GM19468 (cell line): ENCODE measurements around the gene ABCB6.
"Not testable (repeated sequence)": the region's sequence is repeated elsewhere in the genome, so short reads cannot be mapped to it uniquely, and the experiment has no call there.

Source experiments
- ATAC-seq: cut with Tn5 transposase; IDR thresholded peaks from one replicate; pipeline ENCODE4 v1.9.1; 2021; ENCODE audit warnings: mild to moderate bottlenecking, moderate library complexity, moderate number of reproducible peaks; ENCODE audit not compliant: unreplicated experiment; ENCODE audit errors: extremely low read depth

The ABCB6 gene

DNA sequence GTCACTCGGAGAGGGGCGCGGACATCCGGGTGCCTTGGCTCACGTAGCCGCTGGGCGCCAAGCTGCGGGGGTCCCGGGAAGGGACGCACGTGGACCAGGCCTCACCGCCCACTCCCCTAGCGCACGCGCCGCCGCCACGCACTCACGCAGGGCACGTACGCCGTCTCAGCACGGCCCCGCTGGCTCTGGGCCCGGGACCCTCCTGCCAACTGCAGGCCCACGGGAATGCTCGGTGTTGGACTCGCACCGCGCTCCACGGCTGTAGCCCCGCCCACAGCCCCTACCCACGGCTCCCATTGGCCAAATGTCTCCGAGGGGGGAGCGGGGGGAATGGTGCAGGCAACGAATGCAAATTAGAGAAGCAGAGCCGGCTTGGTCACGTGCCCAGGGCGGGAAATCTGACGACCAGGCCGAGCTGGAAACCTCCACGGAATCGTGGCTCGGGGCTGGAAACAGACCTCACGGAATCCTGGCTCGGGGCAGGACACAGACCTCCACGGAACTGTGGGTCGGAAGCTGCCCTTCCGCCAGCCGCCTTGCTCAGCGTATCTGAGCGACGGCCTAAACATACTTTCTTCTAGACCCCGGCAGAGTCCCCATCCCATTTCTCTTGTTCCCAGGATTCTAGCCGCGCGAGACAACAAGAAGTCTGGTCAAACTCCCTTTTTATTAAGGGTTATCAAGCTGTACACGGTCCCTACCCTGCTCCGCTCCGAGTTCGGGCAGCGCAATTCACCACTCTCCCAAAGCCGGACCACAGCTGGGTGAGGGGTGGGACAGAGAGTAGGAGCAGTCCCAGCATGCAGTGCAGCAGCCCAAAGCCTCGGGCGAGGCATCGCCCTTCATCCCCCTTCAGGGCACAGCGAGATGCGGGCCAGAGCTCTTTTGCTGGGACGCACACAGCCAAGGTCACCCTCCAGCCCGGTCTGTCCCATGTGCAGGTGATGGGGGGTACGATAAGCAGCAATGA, at the start of gene ABCB6:
Gene ABCB6, minus strand, starts transcription at position 227 of the 970 bp plus-strand sequence. CDS start 285 bp downstream, outside the sequence.
- peak; percentile 32 for ATAC-seq

- no peak for ATAC-seq
These were observed 49.5 kb upstream of the ABCB6 start for GRCh38 chr2:219268294-219268693.

DNA sequence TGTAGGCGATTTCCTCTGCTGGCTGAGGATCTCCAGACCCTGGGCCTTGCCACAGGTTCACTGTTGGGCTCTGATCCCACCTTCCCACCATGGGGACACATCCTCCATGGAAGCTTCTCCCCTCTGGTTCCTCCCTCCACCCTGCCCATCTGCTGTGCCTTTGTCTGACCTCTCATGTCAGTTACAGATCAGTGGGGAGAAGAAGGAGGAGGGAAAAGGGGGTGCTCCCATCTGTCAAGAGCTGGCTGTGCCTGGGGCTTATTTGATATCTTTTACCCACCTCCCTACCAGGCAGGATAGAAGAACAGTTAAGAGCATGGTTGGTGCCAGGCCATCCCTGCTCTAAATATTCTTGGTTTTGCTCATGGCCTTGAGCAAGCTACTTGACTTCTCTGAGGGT, 48.1 kb upstream of the ABCB6 start:
- ATAC-seq: no peak

DNA sequence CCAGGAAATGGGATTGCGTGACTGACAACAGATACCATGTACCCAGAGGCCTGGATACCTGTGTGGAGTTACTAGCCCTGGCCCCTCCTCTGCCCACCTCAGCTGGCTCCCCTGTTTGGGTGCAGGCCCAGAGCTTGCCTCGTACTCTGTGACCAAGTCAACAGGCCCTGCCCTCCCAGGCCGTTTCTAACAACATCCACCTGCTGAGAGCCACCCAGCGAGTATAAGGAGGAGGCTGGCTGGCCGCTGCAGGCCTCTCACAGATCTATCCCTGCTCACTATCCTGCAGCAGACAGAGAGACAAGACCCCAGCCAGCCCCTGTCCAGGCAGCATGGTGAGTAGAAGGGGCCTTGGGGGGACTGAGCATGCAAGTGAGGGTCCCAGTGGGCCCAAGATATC, 47.5 kb upstream of the ABCB6 start:
- no peak for ATAC-seq

DNA sequence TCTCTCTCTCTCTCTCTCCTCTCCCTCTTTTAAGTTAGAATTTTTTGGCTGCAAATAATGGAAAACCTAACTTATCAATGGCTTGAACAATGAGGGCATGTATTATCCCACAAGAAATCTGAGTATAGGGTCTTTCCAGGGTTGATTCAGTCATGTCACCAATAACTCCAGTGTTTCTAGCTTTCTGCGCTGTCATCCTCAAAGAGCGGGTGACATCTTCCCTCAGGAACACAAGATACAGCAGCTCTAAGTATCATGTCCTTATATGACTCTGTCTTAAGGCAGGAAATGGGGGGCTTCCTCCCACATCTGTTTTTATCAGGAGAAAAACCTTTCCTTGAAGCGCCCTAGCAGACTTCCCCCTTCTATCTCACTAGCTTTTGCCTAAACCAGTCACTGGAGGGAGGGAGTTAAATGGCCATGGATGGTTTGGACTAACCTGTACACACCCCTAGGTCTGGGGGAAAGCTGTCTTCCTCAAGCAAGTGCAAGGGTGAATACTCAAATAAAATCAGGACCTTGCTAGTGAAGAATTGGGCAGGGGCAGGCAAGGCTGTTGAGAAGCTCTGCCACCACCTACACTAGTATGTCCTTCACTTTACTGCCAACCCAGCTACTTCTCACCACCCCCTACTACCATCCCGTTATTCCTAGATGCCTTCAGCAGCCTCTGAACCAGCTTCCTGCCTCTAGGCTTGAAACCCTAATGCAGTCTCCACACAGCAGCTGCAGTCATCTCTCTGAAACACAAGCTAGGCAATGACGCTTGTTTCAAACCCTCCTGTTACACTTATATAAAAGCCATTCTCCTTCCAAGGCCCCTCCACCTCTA, 42.5 kb upstream of the ABCB6 start:
- ATAC-seq: no peak

GRCh38 chr2:219258942-219259341, 40.2 kb upstream of the ABCB6 start:
- ATAC-seq: not testable (repeated sequence)

- no peak for ATAC-seq
These were observed 35.9 kb upstream of the ABCB6 start for GRCh38 chr2:219254590-219255201.

- ATAC-seq: peak; percentile 23
These were observed 35.2 kb upstream of the ABCB6 start, which contains the start of gene TUBA4A for GRCh38 chr2:219253753-219254589. Gene TUBA4A (minus strand): TSS chr2:219253918. CDS start chr2:219253858, 60 bp downstream.

DNA sequence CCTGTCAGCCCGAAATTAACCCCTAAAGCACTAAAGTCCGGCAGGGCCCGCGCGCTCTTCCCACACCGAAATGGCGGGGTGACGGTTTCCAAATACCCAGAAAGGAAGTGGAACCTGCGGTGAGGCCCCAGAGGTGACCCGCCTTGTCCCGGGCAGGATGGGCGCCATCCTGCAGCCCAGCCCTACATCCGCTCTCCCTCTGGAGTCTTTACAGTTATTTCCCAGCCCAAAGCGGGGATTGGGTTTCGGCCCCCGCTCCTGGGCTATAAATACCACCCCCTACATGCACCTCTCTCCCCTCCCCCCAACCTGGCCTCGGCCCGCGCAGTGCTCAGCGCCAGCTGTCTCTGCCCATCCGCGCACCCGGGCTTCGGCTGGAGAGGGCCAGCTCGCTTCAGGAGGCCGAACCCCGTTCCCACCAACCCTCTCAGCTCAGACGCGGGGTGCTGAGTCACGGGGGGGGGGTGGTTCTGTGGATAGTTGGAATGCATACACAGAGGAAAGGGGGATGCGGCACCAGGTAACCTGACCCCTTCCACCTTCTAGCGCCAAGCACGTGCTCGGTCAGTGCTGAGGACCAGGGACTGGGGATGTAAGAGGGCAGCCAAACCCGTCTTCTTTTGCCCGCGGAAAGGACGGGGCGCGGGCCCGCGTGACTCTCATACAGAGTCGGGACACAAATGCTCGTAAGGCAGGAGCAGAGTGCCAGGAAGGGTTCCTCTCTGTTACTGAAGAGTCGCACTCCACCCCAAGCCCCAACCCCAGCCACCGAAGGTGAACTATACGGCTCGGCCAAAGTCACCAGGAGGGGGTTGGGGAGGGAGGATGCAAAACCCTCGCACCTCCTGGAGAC, 34.4 kb upstream of the ABCB6 start, which contains the start of gene TUBA4B:
Gene TUBA4B, plus strand, starts transcription at position 344 of the 853 bp plus-strand sequence. Its CDS starts 165 bp downstream, at position 509.
- ATAC-seq: no peak

DNA sequence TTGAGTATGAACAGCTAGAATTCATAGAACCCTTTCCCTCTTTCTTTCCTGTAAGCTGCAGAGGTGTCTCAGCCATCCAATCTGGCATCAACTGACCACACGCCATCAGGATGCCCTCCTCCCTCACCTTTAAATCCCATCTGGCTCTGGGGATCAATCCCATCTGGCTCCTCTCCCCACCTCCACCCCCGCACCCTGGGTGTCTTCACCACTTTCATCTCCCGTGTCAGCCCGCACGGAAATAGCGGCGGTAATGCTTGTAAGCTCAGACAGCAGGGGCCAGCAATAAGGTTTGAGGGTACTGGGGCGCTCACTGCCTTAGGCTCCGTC, 33.8 kb upstream of the ABCB6 start:
- no peak for ATAC-seq

DNA sequence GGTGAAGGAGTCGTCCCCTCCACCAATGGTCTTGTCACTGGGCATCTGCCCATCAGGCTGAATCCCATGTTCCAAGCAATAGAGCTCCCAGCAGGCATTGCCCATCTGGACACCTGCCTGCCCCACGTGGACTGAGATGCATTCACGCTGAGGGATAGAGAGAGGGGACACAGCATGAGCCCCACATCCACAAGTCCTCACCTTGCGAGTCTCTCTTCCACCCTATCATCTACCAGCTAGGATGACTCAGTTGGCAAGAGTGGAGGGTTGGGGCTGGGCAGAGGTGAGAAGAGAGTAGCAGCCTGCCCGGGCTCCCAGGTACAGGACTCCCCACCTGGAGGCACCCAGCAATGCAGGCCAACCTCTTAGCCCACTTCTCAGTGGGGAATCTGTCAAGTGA, 33.3 kb upstream of the ABCB6 start:
- ATAC-seq: no peak

GRCh38 chr2:219251656-219252055, 32.9 kb upstream of the ABCB6 start:
- no peak for ATAC-seq

DNA sequence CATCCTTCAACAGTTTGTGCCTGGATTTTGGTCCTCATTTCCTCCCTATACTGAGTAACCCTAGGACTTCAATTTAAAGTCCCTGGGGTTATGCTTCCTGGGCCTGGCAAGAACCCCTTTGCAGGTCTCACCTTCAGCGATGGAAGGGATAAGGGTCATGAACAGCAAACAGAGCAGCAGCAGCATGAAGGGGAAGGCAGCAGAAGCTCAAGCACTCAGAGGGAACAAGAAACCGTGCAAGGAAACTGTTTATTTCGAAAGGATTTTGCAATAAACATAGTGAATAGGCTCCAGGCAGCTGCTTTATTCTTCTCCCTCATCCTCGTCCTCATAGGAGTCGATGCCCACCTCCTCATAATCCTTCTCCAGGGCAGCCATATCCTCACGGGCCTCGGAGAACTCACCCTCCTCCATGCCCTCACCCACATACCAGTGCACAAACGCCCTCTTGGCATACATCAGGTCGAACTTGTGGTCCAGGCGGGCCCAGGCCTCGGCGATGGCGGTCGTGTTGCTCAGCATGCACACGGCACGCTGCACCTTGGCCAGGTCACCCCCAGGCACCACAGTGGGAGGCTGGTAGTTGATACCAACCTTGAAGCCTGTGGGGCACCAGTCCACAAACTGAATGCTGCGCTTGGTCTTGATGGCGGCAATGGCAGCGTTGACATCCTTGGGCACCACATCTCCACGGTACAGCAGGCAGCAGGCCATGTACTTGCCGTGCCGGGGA, 31.5 kb upstream of the ABCB6 start:
- ATAC-seq: no peak

DNA sequence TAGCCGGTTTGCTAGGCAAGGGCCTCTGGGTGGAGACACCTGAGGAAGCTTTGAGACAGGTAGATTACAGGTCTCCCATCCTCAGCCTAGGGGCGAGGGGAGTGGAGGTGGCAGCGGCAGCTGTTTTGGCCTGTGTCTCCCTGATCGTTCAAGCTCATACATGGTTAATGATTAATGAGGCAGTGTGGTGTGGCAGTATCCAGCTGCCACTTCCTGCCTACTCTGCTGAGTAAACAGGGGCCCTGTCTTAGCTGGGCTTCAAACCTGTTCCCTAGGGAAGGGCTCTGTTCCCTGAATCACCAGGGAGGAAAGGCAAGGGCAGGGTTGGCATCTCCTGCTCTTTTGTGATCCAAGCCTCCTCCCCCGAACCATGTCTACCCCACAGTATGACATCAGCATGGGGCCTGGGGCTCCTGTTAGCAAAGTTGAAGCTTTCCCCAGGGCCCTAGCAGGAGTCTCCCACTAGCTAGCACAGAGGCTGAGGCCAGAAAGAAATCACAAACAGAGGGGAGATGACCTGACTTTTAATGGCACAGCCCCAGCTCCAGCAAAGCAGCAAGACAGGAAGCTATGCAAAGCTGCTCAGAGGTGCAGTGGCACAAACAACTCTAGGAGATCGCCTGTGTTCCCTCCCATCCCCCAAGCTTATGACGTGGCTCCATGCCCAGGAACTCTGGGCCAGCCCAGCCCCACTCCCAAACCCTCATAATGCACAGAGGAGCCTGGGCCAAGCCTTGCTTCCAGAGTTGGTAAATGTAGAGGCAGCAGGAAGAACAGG, 30.6 kb upstream of the ABCB6 start:
- ATAC-seq: peak; percentile 37

DNA sequence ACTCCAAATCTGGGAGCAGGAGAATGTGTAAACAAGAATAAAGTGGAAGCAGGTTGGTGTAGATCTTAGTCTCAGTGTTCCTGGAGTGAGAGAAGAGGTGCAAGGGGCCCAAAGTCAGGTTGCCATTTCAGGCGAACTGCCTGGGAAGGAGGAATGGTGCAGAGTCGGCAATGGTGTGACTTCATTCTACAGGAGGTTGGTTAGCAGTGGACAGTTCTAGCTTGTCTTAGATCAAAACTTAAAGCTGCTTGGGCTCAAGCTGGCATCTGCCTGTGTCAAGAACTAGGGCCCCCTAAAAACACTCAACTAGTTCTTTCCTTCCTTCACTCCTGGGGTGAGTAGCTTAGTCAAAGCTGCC, 30.1 kb upstream of the ABCB6 start:
- no peak for ATAC-seq

GRCh38 chr2:219247678-219248642, 29.2 kb upstream of the ABCB6 start:
- no peak for ATAC-seq
